Measurements from ENCODE around the gene SLC39A3.

Gene SLC39A3, protein sequence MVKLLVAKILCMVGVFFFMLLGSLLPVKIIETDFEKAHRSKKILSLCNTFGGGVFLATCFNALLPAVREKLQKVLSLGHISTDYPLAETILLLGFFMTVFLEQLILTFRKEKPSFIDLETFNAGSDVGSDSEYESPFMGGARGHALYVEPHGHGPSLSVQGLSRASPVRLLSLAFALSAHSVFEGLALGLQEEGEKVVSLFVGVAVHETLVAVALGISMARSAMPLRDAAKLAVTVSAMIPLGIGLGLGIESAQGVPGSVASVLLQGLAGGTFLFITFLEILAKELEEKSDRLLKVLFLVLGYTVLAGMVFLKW

DNA sequence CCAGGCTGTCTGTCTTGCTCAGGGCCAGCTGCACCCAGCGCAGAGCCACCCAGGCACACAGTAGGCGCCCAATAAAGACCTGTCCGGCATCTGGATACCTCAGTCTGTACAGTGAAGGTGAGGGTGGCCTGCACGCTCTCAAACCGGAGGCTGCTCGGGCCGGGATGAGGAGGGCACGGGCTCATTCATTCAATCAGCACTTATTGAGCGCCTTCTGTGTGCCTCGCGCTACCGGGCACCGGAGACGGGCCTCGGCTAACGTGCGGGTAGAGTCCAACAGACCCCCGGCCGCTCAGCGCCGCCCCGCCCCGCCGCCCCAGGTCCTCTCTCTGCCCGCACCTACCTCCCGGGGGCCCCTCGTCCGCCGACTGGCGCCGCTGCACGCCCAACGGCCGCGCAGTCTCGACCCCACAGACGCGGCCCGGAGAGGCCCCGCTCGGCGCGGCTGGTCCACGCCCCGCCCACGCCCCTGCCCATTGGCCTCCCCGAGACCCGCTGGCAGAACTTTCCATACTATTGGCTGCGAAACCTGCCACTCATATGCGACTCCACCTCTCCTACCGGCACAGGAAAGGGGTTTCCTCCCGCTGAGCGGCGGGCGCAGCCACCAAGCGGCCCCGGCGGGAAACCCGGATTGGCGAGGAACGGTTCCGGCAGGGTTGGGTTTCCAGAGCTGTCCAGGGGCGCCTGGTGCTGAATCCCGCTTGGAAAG lies at the start of gene SLC39A3:
Gene SLC39A3 (minus strand): TSS at position 416 of the 712 bp plus-strand sequence. CDS start 2,760 bp downstream, outside the sequence.
- DNase-seq, result peak; percentile 93

DNA sequence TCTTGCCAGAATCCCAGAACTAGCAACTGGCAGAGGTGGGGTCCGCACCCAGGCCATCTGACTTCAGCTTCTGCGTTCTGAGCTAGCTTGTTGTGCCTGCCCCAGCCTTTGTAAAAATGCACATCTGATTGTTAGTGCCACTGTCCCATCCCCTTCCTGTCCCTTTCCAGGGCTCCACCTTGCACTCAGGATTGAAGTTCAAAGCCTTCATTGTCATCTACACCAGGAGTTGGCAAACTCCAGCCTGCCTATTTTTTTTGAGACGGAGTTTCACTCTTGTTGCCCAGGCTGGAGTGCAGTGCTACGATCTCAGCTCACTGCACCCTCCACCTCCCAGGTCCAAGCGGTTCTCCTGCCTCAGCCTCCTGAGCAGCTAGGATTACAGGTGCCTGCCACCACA lies 48.4 kb upstream of the SLC39A3 start:
- DNase-seq, result no peak

DNA sequence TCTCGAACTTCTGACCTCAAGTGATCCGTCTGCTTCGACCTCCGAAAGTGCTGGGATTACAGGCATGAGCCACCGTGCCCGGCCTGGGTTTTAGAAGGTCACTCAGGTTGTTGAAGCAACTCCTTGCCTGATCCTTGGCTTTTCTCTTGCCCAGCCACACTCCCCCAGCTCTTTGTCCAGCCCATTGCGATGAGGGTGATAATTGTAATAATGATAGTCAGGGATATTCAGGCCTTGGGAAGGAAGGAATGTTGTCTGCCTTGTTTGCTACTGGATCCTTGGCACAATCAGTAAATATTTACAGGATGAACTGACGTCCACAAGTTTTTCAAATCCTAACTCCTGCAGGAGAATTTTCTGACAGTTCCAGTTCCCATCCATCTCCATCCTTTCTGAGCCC lies 47.3 kb upstream of the SLC39A3 start:
- DNase-seq, result no peak

DNA sequence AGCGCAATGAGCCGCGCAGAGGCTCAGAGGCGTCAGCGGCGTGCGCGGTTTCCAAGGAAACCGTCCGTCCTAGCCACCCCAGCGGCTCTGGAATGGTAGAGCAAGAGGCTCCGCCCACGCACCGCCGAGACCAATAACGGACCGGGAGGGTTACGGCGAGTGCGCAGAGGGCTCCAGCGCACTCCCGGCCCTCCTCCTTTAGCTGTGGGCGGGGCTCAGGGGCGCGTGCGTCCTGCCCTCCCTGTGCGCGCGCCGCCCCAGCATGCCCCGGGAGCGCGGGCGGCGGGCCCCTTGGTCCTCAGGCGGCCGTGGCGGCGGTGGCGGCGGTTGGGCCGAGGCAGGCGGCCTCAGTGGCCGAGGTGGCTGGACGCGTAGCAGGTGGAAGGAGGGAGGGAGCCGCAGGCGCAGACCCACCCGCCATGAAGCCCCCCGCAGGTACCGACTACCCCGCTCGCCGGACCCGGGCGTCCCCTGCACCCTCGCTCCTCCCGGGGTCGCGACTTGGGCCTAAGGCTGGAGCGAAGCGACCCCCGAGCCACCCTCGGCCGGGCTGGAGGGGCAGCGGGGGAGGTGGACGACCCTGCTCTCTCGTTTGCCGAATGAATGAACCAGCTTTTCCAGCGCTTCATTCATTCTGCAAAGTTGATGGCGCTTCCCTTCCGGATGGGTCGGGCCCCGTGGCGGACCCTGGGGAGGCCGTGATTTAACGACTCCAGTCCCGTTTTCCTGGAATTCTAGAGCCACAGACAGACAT lies 45.6 kb upstream of the SLC39A3 start, which contains the start of gene THOP1:
Gene THOP1 (plus strand): TSS at position 260 of the 754 bp plus-strand sequence. CDS start 160 bp downstream, at position 420.
- DNase-seq, result peak; percentile 99

DNA sequence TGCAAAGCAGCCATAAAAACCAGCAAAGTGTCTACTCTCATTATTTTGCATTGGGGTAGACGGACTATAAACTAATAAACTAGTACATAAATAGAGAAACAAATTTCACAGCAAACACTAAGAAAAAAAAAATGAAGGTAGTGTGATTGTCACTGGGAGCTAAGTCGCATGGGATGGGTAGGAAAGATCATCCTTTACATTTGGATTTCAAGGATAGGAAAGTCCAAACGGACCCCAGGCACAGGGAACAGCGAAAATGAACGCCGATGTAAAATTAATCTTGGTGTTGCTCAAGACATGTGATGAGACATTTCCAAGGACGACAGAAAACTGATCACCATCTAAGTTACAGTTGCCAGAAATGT lies 43.9 kb upstream of the SLC39A3 start:
- no peak for DNase-seq

DNA sequence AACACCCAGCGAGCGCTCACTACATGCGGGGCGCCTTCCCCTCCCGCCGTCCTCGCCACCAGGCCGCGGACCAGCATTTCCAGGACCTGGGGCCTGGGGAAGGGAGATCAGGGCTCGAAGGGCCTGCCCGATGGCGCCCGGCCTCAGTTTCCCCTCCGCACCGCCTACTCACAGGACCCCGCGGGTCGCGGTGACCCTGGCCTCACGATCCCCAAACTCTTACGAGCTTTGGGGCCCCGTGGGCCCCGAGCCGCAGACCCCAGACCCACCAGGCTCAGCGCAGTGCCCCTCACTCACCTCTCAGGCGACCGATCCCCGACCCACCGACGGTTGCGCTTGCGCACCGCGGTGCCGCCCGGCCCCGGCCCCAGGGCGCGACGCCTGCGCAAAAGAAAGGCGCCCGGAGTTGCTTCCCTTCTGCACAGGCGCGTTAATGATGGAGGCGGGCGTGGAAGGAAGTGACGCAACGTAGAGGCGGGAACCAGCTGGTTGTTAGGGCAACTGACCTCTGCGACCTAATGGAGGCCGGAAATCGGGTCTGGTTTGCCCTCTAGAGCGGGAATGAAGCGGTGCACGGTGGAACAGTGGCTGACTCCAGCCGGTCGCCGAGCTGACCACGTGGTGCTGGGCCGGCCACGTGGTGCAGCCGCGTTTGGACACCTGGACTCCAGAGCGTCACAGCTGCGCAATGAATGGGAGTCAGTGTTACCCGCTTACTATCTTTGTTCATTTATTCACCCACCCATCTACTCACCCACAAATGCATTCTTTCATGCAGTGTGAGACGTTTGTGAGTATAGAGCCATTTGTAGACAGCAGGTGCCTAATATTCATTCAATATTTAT lies 43.3 kb upstream of the SLC39A3 start, which contains the start of gene SGTA:
Gene SGTA (minus strand): TSS at position 338 of the 845 bp plus-strand sequence. CDS start 14,205 bp downstream, outside the sequence.
- peak; percentile 96 for DNase-seq

DNA sequence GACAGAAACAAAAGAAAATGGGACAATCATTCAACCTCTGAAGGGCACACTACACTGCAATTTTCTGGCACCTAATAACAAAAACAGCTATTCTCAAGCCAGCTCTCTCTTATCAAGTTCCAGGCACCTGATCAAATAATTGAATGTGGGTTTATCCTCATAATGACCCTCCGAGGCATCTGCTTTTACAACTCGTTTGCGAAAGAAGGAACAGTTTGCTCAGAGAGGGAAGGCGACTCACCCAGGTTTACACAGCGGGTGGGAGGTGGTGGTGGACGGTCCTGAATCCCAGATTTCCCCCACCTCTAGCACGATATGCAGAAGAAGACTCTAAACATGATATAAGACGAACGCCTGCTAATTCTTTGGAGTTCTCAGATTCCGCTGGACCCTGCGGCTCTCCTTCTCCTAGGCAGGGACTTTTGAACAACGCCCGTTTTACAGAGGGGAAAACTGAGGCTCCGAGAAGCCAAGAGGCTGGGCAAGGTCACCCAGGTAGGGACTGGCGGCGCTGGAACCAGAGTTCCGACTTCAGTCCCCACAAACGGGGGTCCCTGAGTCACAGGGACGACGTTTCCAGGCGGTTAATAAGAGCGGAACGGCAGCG lies 42.6 kb upstream of the SLC39A3 start:
- no peak for DNase-seq

DNA sequence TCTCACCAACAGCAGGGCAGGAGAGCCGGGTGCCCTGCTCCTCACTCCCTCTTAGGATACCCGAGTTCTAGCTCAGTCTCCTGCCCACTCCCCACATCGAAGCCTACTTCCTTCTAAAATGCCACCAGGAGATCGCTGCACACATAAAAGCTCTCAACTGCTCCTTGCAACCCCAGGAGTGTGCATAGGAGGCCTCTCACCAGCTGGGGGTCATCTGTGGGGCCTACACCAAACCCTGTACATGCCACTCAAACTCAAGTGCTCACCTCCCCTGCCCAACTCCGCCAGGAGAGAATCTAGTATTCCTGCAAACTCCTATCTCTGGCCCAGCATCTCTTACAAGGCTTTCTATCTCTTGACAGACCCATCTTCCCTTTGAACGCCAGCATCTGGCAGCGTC lies 40.5 kb upstream of the SLC39A3 start:
- DNase-seq, result no peak

DNA sequence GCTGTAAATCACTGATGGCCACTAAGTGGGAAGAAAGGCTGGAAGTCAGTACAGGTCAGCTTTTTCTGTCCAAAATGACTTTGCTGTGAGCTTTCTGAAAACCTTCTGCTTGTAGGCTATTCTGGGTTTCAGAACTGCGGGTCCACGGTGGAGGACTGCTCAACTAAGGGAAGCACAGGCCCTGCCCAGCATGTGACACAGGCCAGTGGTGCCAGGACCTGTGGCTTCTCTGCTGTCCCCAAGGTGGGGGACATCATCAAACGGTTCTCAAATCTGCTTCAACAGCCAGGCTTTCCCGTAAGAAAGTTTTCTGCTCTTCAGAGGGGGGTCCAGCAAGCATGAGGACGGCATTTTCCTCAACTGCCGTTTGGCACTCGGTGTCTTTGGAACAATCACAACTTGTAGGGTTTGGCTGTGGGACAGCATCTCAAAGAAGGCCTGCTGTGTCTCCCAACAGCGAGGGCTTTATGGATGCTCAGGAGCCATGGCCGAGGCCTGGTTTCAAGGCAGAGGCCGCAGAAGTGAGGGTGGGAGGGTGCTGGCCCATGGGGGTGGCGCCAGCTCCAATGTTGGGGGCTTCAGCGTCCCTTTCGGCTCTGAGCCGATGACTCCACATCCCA lies 39.4 kb upstream of the SLC39A3 start:
- DNase-seq, result no peak

DNA sequence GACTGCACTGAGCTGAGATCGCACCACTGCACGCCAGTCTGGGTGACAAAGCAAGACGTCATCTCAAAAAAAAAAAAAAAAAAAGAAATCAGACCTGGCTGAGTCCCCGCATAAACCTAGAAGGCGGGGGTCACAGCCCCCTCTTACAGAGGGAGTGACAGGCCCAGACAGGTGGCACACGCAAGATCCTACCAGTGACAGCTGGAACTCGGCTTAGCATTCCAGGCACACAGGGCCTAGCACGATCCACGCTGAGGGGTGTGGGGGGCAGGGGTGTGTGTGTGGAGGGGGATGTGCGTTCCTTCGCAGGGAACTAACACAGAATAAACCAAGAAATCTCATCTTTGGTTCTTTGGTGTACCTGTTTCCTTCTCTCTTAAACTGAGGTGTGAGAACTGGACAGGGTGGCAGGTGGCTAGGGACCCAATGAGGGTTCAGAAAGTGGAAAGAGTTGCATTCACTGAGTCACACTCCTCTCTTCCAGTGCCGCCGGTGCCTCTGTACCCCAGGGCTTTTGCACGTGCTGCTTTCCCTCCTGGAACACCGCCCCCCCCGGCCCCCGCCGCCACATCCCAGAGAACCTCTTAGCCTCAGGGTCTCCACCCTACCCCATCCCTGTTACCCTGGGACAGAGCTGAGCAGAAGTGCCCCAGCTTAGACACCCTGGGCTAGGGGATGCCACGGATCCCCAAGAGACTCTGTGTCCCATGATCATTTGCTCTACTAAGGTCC lies 38.3 kb upstream of the SLC39A3 start:
- DNase-seq, result no peak

DNA sequence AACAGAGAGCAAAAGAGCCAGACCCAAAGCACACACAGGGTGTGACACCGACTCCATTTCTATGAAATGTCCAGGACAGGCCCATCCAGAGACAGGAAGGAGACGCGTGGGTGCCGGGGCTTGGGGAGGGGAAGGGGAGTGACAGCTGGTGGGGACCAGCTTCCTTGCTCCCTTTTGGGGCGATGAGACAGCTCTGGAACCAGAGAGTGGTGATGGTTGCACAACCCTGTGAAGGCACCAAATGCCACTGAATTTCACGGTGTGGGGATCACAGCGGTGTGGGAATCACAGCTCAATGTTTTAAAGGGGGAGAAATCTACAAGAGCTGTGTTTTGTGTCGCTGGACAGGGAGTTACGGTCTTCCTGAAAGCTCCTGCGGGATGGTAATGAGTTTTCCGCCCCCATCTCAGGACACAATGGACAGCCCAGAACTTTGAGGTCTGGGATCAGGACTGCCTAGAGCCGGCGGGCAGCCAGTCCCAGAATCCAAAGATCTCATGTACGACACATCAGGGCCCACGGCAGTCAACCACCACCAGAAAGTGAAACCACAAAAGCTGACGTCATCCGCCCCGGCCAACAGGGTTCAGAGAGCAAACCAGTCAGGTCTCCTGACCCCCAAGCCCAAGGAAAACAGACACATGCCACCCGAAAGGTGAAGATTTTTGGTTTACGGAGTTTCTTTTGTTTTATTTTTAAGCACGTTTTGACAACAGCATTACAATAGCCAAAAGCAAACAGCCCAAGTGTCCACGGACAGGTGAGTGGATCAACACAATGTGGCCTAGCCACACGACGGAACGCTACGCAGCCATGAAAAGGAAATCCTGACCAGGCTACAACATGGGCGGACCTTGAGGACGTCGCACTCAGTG lies 36.0 kb upstream of the SLC39A3 start:
- DNase-seq, result no peak

DNA sequence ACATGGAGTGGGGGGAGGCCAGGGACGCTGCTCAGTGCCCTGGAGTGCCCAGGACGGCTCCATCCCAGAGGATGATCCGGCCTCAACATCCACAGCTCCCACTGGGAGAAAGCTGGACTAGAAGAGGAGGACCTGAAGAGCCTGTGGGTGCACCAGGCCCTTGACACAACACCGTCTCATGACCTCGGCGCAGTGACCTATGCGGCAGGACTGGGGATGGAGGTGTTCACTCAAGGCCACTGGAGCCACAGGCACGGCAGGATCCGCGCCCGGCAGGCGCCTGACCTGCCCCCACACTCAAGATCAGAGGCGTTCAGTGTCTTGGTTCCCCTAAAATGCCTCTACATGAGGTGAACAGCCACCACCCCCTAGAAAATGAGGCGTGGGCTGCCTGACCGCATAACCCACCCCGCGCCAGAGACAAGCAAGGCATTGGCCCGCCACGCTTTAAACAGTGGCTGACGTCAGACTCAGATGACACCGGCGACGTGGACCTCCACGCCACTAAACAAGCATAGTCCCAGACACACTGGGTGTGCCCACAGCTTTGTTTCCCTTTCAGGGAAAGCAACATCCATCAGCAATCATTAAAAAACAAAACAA lies 35.2 kb upstream of the SLC39A3 start:
- DNase-seq, result no peak

DNA sequence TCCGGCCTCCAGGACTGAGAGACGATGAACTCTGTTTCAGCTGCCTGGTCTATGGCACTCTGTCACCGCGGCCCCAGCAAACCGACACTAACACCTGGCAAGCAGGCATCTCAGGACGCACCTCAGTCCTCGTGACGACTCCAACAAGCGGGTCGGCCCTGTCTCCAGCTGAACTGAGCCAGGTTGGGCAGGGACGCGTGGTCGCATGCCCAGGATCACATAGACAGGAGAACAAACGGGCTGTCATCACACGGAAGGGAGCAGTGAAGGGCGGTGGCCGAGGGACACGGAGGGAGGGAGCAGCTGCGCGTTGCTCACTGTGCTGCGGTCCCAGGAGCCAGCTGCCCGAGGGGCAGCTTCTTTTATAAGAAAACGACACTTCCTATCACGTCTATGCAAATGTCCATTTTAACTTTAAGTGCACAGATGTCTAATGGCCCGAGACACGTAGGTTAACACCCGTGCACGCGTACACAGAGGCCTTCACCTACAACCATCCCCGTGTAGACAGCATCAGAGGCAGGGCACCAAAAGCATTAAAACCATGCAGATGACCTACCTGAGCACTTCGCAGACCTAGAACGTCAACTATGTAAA lies 34.4 kb upstream of the SLC39A3 start:
- DNase-seq, result no peak

DNA sequence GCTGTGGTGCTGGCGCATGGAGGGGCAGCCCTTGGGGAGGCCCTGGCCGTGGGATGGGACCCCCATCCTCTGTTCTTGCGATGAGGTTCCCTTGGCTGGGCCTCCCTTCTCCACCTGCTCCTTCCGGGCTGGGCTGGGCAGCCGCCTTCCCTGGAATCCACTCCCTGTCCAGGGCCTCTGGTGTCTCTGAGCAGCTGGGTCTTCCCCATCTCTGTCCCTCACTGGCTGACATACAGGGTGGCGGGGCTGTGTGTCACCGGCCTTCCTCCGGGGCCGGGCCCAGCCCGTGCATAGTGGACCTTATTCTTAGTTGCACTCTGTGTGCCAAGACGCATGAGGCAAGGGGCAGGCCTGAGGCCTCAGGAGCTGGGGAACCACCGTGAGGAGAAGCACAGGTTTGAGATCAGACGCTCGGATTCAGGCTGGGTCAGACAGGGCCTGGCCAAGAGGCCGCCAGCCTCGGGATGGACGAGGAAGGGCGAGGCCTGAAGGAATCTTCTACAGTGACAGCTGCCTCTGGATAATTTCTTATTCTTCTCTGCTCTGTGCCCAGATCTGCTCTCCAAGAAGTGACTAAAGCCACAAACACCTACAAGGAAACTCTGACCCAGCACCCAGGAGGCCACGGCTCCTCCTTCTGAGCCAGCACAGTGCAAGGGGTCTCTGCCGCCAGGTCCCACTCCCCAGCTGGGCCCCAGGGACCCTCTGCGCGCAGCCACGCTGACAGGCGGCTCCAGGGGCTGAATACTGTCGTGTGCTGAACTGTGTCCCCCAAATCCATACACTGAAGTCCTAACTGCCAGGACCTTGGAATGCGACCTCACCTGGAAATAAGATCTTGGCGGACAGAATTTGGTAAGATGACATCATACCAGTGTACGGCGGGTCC lies 32.2 kb upstream of the SLC39A3 start:
- DNase-seq, result no peak

DNA sequence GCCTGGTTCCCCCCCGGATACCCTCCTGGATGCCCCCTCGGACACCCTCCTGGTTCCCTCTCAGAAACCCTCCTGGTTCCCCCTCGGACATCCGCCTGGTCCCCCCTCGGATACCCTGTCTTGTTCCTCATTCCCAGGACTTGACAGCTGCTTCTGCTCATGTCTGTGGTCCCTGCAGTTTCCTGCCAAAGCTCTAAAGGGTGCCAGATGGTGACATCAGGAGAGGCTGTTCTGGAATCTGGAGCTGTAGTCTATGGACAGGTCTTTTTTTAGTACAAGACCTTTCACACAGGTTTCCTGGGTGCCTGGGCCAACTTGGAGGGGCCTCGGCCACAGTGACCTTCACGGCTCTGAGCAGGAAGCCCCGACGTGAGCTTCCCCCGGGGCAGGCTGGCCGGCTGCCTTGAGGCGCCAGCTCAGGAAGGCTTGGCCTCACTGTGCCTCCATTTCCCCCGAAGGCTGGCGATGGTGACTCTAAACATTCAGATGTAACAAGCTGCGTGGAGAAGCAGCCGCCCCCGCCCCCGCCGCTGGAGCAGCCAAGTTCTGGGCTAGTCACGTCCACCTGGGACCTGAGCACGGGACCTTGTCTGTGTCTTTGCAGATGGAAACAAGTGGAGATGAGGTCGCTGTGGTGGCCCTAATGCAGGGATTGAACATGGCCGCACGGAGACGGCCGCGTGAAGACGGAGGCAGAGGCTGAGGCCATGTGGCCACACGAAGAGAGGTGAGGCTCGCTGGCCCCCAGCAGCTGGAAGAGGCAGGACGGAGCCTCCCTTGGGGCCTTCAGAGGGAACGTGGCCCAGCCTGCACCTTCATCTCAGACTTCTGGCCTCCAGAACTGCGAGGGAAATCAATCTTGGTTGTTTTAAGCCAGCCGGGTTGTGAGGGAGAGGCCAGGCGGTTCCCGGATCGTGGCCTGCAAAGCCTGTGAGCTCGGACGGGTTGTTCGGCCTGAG lies 30.5 kb upstream of the SLC39A3 start:
- DNase-seq, result no peak

DNA sequence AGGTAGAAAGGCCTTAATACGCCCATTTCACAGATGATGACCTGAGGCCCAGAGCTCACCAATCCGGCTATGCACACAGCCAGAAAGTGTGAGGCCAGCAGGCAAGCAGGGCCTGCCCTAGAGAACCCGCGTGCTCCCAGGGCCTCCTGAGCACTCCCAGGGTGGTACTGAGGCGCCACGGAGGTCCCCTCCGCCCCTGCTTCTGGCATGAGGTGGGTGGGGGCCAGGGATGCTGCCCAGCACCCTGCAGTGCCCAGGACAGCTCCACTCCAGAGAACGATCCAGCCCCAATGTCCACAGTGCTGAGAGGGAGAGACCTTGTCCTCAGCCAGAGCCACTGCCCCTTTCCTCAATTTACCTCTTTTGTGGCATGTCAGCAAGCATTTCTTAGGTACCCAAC lies 29.4 kb upstream of the SLC39A3 start:
- DNase-seq, result no peak

Measured in NCI-H2171 (cell line).